ENCODE results near the gene LBP.
"Not testable (repeated sequence)": the region's sequence is repeated elsewhere in the genome, so short reads cannot be mapped to it uniquely, and the experiment has no call there.

LBP gene

DNA sequence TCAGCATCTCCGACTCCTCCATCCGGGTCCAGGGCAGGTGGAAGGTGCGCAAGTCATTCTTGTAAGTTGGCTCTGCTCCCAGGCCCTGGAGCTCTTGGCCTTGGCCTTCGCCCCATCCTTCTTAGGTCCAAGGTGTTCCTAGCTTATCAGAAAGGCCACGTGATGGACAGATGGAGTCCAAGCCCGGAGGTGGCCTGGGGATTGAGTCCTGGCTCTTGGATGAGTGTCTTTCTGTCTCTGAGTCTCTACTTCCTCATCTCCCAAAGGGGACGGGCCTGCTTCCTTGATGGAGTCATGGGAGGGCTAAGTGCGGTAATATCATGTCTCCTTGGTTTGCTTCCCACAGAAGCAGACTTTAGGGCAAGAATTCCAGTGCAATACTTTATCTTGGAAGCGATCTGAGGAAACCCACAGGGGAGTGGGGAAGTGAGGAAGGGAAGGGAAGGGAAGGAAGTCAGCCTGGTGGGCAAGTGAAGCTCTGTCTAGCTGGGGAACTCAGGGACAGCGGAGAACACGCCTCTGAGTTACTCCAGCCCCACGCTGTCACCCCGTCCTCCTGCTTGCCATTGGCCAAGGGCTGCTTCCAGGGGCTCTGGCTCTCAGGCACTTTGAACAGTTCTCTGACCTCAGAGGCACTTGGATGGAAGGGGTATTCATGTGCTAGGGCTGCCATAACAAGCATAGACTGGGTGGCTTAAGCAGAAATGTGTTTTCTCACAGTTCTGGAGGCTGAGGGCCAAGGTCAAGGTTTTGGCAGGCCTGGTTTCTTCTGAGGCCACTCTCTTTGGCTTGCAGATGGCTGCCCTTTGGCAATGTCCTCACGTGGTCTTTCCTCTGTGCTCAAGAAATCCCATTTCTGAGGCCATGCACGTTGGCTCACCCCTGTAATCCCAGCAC is 4.8 kb downstream of the LBP start:
- DNase-seq (ENCODE audit: low read depth in 2 of 2), result no peak

DNA sequence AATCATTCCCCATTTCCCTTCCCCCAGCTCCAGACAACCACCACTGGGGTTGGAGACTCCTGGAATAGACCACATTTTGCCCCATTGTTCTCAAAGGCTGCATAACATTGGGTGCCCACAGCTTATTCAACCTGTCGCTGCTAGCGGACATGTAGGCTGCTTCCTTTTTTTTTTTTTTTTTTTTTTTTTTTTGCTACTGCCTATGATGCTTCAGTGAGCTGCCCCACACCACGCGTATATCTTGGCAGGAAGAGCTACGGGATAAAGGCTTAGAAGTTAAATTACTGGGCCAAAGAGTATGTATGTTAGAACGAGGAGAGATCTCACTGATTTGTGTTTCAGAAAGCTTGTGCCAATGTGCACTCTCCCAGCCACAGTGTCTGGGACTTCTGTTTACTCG is 7.0 kb downstream of the LBP start:
- DNase-seq (ENCODE audit: low read depth in 2 of 2), result no peak

DNA sequence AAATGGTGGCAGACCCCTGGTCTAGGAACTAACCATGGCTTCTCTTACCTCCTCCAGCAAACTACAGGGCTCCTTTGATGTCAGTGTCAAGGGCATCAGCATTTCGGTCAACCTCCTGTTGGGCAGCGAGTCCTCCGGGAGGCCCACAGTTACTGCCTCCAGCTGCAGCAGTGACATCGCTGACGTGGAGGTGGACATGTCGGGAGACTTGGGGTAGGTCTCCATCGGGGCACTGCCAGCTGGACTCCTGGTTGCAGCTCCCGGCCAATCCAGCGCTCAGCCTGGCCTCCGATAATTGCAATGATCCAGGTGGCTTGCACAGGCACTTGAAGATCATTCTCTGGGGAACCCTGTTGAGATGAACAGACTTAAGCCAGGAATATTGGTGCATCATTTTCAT is 7.9 kb downstream of the LBP start:
- no peak for DNase-seq (ENCODE audit: low read depth in 2 of 2)

DNA sequence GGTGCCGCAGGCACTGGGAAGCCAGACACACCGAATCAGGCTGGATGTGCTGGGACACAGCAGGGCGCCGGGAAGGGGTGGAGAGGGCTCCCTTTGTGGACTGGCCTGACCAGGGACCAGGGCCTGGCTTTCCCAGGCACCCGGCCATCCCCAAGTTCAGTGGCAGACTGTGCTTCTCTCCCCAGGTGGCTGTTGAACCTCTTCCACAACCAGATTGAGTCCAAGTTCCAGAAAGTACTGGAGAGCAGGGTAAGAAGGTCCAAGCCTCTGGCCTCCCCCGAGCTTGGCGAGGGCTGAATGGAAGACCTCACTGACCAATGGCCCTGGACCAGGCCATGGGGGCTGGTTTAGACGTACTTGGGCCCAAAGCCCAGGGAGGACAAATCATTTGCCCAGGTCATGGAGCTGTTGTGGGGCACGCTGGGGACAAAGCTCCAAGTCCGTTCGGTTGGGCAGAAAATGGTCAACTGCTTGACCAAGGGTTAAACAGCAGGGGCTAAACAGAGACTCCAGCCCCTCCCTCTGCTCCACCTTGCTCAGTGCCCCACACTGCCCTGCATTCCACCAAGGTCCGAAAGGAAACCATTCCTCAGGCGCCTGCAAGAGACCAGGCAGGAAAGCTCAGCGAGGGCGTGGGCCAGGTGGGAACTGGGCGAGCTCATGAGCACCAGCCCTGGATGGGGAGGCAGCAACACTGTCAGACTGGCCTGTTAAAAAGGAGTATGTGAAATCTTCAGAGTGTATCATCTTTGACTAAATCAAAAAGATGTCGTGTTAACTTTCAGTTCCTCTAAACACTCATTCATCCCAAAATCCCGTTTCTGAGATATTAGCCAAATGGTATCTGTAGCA is 9.1 kb downstream of the LBP start:
- DNase-seq (ENCODE audit: low read depth in 2 of 2), result no peak

DNA sequence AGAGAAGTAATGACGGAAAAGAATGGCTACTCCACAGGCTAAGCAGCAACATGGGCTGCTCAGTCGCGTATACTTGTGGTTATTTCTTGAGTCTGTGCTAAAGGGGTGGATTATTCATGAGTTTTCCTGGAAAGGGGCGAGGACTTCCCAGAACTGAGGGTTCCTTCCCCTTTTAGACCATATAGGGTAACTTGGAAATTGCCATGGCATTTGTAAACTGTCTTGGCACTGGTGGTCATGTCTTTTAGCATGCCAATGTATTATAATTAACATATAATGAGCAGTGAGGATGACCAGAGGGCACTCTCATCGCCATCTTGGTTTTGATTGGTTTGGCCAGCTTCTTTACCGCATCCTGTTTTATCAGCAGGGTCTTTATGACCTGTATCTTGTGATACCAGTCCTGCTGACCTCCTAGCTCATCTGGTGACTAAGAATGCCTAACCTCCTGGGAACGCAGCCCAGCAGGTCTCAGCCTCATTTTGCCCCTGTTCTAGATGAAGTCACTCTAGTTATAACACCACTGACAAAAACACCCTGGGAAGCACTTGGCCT is 11.4 kb downstream of the LBP start:
- no peak for DNase-seq (ENCODE audit: low read depth in 2 of 2)

DNA sequence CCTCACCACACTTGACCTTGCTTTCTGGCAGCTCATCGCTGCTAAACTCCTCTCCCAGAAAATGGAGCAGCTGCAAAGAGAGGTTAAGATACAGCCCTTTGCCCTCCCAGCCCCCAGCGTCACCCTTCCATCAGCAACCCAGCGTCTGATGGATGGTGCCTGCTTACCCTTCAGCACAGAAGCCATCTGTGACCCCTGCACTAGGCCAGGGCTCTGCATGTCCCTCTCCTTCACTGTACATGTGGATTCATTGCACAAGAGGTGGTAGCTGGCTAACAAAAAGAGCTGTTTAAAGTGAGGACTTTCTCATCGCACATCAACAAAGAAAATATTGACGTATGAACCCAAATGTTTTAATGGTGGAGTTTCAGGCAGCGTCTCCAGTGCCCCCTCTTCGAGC is 12.3 kb downstream of the LBP start:
- no peak for DNase-seq (ENCODE audit: low read depth in 2 of 2)

DNA sequence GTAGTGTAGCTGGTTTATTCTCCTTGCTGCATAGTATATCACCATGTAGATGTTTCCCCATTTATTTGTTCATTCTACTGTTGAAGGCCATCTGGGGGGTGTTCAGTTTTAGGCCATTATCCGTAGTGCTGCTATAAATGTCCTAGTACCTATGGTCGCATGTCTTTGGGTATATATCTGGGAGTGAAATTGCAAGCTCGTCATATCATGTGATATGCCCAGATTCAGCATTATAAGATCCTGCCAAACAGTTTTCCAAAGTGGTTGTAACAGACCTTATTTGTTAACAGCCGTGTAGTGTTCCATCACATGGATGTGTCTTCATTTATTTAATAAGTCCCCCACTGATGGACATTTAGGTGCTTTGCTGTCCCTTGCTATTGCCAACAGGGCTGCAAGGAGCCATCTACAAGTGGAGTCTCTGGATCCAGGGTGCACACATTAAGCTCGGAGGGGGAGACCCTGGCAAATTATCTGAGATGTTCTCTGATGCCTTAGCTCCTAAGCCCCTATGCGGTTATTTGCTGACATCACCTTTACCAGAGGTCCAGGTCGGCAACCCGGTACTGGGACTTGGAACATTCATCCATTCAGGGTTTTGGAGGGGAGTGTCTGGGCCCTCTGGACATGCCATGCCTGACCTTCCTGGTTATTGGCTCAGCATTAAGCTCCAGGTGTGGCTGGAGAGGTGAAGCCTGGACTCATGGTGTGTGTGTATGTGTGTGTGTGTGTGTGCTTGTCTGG is 16.9 kb downstream of the LBP start:
- no peak for DNase-seq (ENCODE audit: low read depth in 2 of 2)

DNA sequence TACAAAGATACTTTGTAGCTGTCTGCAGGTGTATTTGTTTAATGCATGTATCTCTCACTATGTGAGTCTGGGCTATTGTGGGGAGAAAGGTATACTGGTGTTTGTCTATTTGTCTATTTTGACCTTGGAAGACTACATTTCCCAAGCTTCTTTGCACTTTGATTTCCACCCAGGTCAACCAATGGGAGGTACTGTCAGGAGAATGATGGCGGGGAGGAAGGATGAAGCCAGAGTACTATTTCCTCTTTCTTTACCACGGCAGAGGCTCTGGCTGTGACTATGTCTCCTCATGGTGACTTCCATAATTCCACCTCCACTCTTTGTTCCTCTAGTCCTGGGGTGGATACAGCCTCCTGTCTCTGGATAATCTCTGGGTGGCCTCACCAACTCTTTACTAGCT is 23.1 kb downstream of the LBP start:
- no peak for DNase-seq (ENCODE audit: low read depth in 2 of 2)

DNA sequence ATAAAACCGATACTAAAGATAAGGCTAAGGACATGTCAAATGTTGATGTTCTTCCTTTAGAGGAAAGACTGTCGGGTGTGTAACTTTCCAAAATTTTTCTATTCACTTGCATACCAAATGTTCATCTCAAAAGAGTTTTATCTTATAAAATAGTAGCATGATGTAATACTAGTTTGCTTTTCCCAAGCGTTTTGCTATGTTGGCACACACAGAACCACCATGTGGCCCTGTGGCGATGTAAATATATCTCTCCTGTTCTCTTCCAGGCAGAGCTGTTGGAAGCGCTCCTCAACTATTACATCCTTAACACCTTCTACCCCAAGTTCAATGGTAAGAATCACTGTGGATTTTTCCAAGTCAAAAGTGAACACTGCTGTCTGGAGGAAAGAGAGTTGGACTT is 26.5 kb downstream of the LBP start:
- no peak for DNase-seq (ENCODE audit: low read depth in 2 of 2)

DNA sequence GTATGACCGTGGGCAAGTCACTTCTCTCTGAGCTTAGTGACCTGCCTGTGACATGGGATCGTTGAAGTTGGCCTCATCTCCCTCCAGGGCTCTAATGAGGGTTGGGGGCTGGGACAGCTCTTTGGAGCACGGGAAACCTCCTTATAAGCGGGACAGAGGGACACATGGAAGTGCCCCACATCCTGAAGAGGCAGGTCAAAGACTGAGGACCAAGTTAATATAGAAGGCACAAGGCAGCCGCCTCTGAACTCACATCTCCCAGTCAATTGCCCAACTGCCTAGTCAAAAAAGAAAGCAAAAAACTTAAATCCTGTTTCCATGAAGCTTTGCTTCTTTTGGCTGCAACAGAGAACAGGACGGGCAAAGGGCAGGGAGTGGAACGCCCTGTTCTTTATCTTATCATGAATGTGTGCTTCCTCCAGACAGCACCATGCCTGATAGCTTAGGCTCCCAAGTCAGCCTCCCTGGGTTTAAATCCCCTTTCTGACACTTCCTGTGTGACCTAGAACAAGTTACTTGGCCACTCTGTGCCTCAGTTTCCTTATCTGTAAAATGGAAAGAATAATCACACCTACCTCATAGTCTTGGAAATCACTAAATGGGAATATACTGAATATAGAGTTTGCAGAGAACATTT is 27.1 kb downstream of the LBP start:
- DNase-seq (ENCODE audit: low read depth in 2 of 2), result no peak

DNA sequence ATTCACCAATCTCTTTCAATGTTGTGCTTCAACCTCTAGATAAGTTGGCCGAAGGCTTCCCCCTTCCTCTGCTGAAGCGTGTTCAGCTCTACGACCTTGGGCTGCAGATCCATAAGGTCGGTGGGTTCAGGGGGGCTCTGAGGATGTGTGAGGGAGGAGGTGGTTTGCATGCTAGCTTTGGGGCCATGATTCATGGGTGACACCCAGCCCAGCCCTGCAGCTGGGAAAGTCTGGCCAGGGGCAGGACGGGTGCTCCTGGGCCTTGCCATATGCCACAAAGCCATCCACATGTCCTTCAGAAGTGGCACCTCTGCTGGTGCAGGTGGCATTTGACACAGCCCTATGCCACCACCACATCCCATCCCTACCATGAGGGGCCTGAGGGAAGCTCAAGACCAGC is 27.6 kb downstream of the LBP start:
- no peak for DNase-seq (ENCODE audit: low read depth in 2 of 2)

DNA sequence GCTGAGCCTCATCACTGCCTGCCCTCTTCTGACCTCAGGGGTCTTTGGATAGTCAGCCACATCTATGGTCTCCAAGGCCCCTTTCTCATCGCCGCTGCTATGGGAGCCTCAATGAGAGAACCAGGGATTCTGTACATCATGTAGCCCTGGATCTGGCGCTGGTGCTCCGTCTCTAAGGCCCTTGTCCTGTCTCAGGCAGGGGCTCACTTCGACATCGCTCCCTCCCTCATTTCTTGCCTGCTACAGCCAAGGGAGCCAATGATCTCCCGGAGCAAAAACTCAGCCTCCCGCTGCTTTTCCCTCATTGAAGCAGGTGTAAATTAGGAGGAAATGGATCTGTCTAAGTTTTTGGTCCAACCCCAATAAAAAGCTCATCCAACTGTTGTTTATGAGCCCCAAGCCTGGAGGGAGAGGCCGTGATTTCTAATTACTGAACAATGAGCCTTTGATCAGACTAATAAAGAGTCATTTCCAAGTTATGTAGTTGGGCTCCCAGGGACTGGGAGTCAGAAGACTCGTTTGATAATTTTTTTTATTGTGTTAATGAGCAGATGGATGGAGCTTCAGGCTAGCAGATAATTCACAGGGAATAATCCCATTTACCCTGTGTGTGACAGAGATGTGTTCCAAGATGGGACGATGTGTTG is 30.9 kb downstream of the LBP start:
- DNase-seq (ENCODE audit: low read depth in 2 of 2), result no peak

DNA sequence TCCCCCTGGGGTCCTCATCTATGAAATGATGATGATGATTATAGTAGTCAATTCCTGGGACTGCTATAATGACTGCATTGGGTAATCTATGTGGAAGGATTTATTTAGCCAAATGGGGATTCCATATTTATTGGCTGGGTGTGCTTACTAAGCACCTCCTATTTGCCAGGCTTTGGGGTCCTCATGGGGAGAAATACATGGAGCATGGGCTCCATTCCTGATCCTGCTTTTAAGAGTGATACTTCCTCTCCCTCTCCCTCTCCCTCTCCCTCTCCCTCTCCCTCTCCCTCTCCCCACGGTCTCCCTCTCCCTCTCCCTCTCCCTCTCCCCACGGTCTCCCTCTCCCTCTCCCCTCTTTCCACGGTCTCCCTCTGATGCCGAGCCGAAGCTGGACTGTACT is 31.6 kb downstream of the LBP start:
- DNase-seq (ENCODE audit: low read depth in 2 of 2), result not testable (repeated sequence)

DNA sequence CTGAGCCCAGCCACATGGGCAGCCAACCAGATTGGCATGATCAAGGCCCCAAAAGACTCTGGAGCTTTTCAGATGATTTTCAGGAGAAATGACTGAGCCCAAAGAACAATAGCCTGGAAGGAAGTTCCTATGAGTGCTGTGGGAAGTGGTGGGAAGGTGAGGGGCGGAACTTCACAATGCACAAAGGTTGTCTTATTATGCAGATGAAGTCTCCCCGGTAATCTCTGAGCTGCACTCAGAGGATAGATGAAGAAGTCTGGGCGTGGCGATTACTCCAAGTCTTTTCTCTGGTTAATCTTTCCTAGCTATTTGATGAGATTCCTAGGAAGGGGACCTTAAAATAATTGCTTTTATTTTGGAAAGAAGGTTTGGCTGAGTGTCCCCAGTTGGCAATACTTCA is 36.9 kb downstream of the LBP start:
- DNase-seq (ENCODE audit: low read depth in 2 of 2), result no peak

DNA sequence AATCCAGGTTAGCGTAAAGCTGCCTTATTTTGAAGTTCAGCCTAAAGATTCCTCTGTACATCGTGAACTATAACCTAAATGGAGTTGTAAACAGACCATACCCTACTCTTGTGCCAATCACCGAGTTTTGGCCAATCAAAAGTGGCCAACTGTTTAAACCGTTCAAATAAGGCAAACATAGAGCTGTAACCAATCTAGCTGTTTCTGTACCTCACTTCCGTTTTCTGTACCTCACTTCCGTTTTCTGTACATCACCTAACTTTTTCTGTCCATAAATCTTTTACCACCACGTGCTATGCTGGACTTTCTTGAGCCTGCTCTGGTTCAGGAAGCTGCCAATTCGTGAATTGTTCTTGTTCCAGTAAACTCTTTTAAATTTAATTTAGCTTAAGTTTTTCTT is 39.7 kb downstream of the LBP start:
- DNase-seq (ENCODE audit: low read depth in 2 of 2), result no peak

DNA sequence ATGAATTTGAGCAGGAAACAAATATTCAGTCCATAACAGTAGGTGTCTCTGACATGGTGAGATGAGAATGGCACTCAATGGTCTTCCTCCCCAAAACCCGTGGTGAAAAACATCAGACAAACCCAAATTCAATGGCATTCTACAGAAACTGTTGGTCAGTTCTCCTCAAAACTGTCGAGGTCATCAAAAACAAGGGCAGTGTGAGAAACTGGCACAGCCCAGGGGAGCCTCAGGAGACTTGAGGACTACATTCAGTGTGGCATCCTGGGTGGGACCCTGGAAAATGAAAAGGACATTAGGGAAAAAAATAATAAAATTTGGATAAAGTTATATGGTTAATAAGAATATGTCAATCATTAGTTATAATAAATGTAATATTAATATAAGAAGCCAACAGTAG is 40.6 kb downstream of the LBP start:
- no peak for DNase-seq (ENCODE audit: low read depth in 2 of 2)

DNA sequence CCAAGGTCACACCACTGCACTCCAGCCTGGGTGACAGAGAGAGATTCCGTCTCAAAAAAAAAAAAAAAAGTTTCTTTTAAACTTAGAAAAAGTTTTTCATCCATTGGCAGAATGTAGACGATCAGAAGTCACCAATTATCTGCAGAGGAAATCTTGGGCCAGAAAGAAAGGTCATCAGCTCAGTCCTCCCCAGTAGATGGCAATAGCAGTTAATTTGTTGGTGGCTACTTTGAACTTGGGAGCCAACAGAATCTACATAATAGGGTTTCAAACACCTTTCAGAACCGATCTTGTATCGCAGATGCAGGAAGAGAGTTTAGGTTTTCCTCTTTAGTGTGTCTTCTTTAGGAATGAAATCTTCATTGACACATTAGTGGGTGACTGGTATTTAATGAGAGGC is 41.7 kb downstream of the LBP start:
- no peak for DNase-seq (ENCODE audit: low read depth in 2 of 2)

DNA sequence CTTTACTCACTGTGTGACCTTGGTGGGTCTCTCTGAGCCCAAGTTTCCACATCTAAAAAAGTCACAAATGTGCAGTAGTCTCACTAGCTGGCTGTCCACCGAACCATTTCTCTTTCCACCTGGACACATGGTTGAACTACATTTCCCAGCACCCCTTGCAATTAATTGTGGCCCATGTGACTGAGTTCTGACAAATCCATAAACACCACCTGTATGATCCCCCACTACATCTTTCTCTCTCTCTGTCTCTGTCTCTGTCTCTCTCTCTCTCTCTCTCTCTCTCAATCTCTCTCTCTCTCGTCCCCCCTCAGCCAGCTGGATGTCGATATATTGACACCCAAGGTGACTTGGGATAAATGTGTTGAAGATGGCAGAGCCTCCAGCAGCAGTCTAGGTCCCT is 46.1 kb downstream of the LBP start:
- no peak for DNase-seq (ENCODE audit: low read depth in 2 of 2)

DNA sequence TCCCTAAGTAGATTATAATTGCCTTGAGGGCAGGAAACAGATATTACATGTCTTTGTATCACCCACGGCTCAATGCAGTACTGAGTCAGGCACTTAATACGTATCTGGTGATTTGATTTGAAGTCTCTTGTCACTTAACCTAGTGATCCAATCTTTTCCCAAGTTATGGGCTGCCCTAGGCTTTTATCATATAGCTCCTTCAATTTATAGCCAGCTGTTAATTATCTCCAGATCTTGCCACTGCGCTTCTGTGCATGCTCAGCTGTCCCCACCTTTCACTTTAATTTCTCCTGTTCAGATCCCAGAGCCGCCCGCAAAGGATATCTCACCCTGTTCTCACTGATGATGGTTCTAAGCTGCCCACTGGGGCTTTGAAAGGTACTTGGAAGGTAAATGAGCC is 47.0 kb downstream of the LBP start:
- DNase-seq (ENCODE audit: low read depth in 2 of 2), result no peak

DNA sequence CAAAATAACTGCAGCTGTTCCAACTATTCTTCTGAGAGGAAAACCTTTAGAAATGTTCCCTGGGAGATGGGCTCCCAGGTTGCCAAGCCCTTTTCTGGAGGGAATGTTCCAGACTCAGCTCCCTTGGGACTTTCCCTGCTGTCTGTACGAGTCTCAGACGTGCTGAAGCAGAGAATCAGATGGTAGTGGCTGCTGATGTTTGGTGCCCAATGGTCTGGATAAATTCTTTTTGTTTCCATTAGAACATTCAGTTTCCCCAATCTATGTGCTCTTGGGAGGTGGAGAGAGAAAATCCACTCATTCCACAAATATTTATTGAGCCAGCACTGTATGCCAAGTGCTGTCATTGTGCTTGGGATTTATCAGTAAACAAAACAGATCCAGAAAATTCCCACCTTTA is 48.9 kb downstream of the LBP start:
- no peak for DNase-seq (ENCODE audit: low read depth in 2 of 2)

DNA sequence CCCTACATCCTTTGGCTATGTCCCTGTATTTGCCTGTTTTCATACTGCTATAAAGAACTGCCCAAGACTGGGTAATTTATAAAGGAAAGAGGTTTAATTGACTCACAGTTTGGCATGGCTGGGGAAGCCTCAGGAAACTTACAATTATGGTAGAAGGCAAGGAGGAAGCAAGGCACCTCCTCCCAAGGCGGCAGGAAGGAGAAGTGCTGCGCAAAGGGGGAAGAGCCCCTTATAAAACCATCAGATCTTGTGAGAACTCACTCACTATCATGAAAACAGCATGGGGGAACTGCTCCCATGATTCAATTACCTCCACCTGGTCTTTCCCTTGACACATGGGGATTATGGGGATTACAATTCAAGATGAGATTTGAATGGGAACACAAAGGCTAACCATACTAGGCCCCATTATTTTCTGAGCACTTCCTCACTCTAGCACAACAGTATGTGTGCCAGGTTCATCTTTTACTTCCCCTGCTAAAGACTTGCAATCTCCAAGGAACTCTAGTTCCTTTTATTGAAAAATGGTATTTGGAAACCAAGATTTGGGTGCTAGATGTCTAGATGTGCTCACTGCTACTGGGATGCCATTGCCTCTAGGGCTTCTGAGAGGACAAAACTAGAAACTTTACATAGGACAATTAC is 49.6 kb downstream of the LBP start:
- DNase-seq (ENCODE audit: low read depth in 2 of 2), result not testable (repeated sequence)
